ENCODE measurements around the gene PRSS2. TPM values are rescaled to one million over a fixed set of nuclear protein-coding genes. Genes with fewer than 3 reads are reported as not detected.
A peak's percentile ranks its signal among the peaks of the same experiment; 100 is the strongest.
"Not testable (repeated sequence)": the region's sequence is repeated elsewhere in the genome, so short reads cannot be mapped to it uniquely, and the experiment has no call there.

Gene PRSS2
- not detected for polyA plus RNA-seq (2013, experiment 1 of 2; ENCODE audit: insufficient read length)
- not detected for polyA plus RNA-seq (2013, experiment 2 of 2; ENCODE audit: insufficient read length)

GRCh38 chr7:142770661-142771352, at the start of gene PRSS2:
Gene PRSS2, plus strand, starts transcription at chr7:142770970. Its CDS starts 13 bp downstream, at chr7:142770983.
- DNase-seq, result no peak

GRCh38 chr7:142720986-142721385, 49.8 kb upstream of the PRSS2 start:
- no peak for DNase-seq

- no peak for DNase-seq
These were observed 48.4 kb upstream of the PRSS2 start for GRCh38 chr7:142722248-142722794.

- no peak for DNase-seq
These were observed 37.5 kb upstream of the PRSS2 start for GRCh38 chr7:142733271-142733670.

- no peak for DNase-seq
These were observed 30.8 kb upstream of the PRSS2 start for GRCh38 chr7:142739923-142740492.

GRCh38 chr7:142740786-142741185, 30.0 kb upstream of the PRSS2 start:
- no peak for DNase-seq

GRCh38 chr7:142741932-142742331, 28.8 kb upstream of the PRSS2 start:
- DNase-seq, result not testable (repeated sequence)

- DNase-seq, result peak; percentile 24
These were observed 25.6 kb upstream of the PRSS2 start for GRCh38 chr7:142745091-142745635.

GRCh38 chr7:142745745-142746144, 25.0 kb upstream of the PRSS2 start:
- no peak for DNase-seq

- no peak for DNase-seq
These were observed 24.5 kb upstream of the PRSS2 start for GRCh38 chr7:142746264-142746663.

GRCh38 chr7:142748410-142748809, 22.4 kb upstream of the PRSS2 start:
- DNase-seq, result not testable (repeated sequence)

- DNase-seq, result no peak
These were observed 21.4 kb upstream of the PRSS2 start, which contains the start of gene PRSS1 for GRCh38 chr7:142749218-142749993. Gene PRSS1, plus strand, starts transcription at chr7:142749472. Its CDS starts 13 bp downstream, at chr7:142749485.

GRCh38 chr7:142750321-142750938, 20.3 kb upstream of the PRSS2 start:
- no peak for DNase-seq

- not testable (repeated sequence) for DNase-seq
These were observed 19.1 kb upstream of the PRSS2 start for GRCh38 chr7:142751526-142752175.

- DNase-seq, result no peak
These were observed 18.2 kb upstream of the PRSS2 start for GRCh38 chr7:142752376-142753225.

- no peak for DNase-seq
These were observed 17.4 kb upstream of the PRSS2 start for GRCh38 chr7:142753366-142753765.

GRCh38 chr7:142753925-142754491, 16.8 kb upstream of the PRSS2 start:
- DNase-seq, result not testable (repeated sequence)

- DNase-seq, result no peak
These were observed 15.8 kb upstream of the PRSS2 start for GRCh38 chr7:142754681-142755575.

- not testable (repeated sequence) for DNase-seq
These were observed 12.5 kb upstream of the PRSS2 start for GRCh38 chr7:142758312-142758711.
